ENCODE results near the gene ERRFI1. TPM values are rescaled to one million over a fixed set of nuclear protein-coding genes. Genes with fewer than 3 reads are reported as not detected.
A peak's percentile ranks its signal among the peaks of the same experiment; 100 is the strongest.

ERRFI1 gene

GRCh38 chr1:7962014-7962335 lies 64.1 kb downstream of the ERRFI1 start:
- H4K8ac ChIP-seq (ENCODE audit: low read depth, low read length) = no peak overlapping the region
- H3K9me3 ChIP-seq (replicated peaks in 1 of 2; ENCODE audit: control insufficient read depth in 2 of 2, insufficient read depth in 1 of 2, low read depth in 1 of 2, low read length in 2 of 2) = no peaks in the 10 kb centered on the region
- peak overlapping the region; percentile 90 for H2AFZ ChIP-seq (ENCODE audit: low read length)
- no peak overlapping the region for H3K4ac ChIP-seq (ENCODE audit: low read length)
- no peak overlapping the region for H4K91ac ChIP-seq (ENCODE audit: low read depth, low read length, poor library complexity)
- no CpG with 5 or more reads among the region's 10 CpGs for WGBS, 2 donors (ENCODE audit: extremely low coverage in 2 of 2, insufficient read length in 2 of 2, insufficient replicate concordance in 1 of 2)
- no peak overlapping the region for H2BK120ac ChIP-seq (ENCODE audit: low read depth, low read length)
- H2BK5ac ChIP-seq (ENCODE audit: low read length) = peak overlapping the region; percentile 97
- H3K4me2 ChIP-seq (ENCODE audit: insufficient read depth, low read length, poor library complexity, severe bottlenecking) = peak overlapping the region; percentile 77
- no peak overlapping the region for H2BK12ac ChIP-seq (ENCODE audit: low read length)
- H3K14ac ChIP-seq (ENCODE audit: low read length) = no peak overlapping the region
- H3K18ac ChIP-seq (ENCODE audit: low read length) = peak overlapping the region; percentile 100
- H3K27me3 ChIP-seq (ENCODE audit: control insufficient read depth in 3 of 3, insufficient read depth in 3 of 3, low read depth in 1 of 3, low read length in 3 of 3) = no peaks in the 10 kb centered on the region
- H3K36me3 ChIP-seq (replicated peaks in 1 of 2; ENCODE audit: control insufficient read depth in 2 of 2, insufficient read depth in 2 of 2, low read length in 2 of 2) = peaks cover 20 to 42% of the 10 kb centered on the region in 2 donors
- peaks cover 0 to 2% of the 10 kb centered on the region in 2 donors for H3K4me1 ChIP-seq (ENCODE audit: control insufficient read depth in 2 of 2, insufficient read depth in 1 of 2, low read depth in 1 of 2, low read length in 2 of 2)
- DNase-seq (ENCODE audit: low spot score) = no peak
- no peak overlapping the region for H3K27ac ChIP-seq (replicated peaks; ENCODE audit: low read length)
- H2BK15ac ChIP-seq (ENCODE audit: low read length) = no peak overlapping the region
- peak overlapping the region; percentile 46 for H2AK5ac ChIP-seq (ENCODE audit: low read depth, low read length)
- H3K23ac ChIP-seq (ENCODE audit: low read depth, low read length, poor library complexity) = peak overlapping the region; percentile 100
- peaks cover 7% of the 10 kb centered on the region for H3K79me1 ChIP-seq (ENCODE audit: low read depth, low read length)
- peak overlapping the region; percentile 100 for H3K9ac ChIP-seq (ENCODE audit: low read depth, low read length, poor library complexity)
- peak overlapping the region; percentile 59 to 96 for H3K4me3 ChIP-seq (ENCODE audit: low read length in 2 of 2)

Small RNAs within 50 kb of the gene (small RNA-seq; reads per million reads assigned to genes)
- not detected for gene RF00019 (ENCODE audit: insufficient read depth)
